Breast epithelium (tissue), 4 donors: Measurements from ENCODE around the gene TOP3A. TPM values are rescaled to one million over a fixed set of nuclear protein-coding genes. Genes with fewer than 3 reads are reported as not detected.
A peak's percentile ranks its signal among the peaks of the same experiment; 100 is the strongest.

Source experiments
- DNase-seq, 2 donors: peaks; one replicate each; pipeline ENCODE4 v3.0.0-alpha.2; 2019; ENCODE audit warnings: low spot score in 2 of 2
- H3K27ac ChIP-seq, 2 donors: fragments of 200-600 bp; sonication (generic) in 1 of 2; one replicate each; pipeline ENCODE4 v1.5.1; 2016 to 2019; ENCODE audit warnings: mild to moderate bottlenecking in 1 of 2
- H3K27me3 ChIP-seq, 2 donors: fragments of 200-600 bp; sonication (generic) in 1 of 2; one replicate each; pipeline versions ENCODE4 v1.5.1 to v1.6.0; 2017 to 2019; ENCODE audit warnings: control low read depth in 1 of 2, mild to moderate bottlenecking in 1 of 2
- H3K36me3 ChIP-seq: fragments of 200-600 bp; one replicate; pipeline ENCODE4 v1.5.1; 2019
- H3K4me1 ChIP-seq, 2 donors: fragments of 200-600 bp; sonication (generic); one replicate each; pipeline ENCODE4 v1.5.1; 2016 to 2019; ENCODE audit warnings: control low read depth in 1 of 2
- H3K4me3 ChIP-seq, 3 donors: fragments of 200-600 bp; sonication (generic); 1 replicate in 2 of 3; 2 replicates in 1 of 3; pipeline ENCODE4 v1.5.1; 2016 to 2019; ENCODE audit warnings: mild to moderate bottlenecking in 3 of 3, moderate library complexity in 2 of 3
- H3K9me3 ChIP-seq, 2 donors: fragments of 200-600 bp; sonication (generic) in 1 of 2; one replicate each; pipeline ENCODE4 v1.5.1; 2016 to 2019; ENCODE audit warnings: control low read depth in 1 of 2
- POLR2A ChIP-seq: fragments of 450-650 bp; IDR thresholded peaks from one replicate; pipeline ENCODE4 v1.6.1; 2016; ENCODE audit warnings: antibody characterized with exemption, mild to moderate bottlenecking, moderate library complexity
- POLR2AphosphoS5 ChIP-seq, 3 donors: sonication (generic); formaldehyde crosslinking; IDR thresholded peaks; one replicate each; pipeline ENCODE4 v1.6.1; 2017; ENCODE audit warnings: antibody characterized with exemption in 3 of 3
- intact Hi-C: fragments of 100-400 bp; cut with DNase I; formaldehyde crosslinking; loops from one replicate; pipeline ENCODE4 v1.15.1; 2023; ENCODE audit warnings: low total_unique reads
- total RNA-seq, 3 donors: library from RNA; depleted of rRNA; stranded (reverse); fragments of >200 nt; gene quantifications; one replicate each; pipeline ENCODE4 v1.1.0, GENCODE V29; 2016
- TF ChIP-seq, protein P1 (sequence below), 3 donors: fragments of 450-650 bp; IDR thresholded peaks; one replicate each; pipeline ENCODE4 v1.5.1; 2016 to 2017; ENCODE audit warnings: antibody characterized with exemption in 3 of 3, mild to moderate bottlenecking in 3 of 3, moderate library complexity in 3 of 3

TOP3A gene
- total RNA-seq, 3 donors from 2014 or later, result 25.9 to 46.5 (median 30.1) TPM

DNA sequence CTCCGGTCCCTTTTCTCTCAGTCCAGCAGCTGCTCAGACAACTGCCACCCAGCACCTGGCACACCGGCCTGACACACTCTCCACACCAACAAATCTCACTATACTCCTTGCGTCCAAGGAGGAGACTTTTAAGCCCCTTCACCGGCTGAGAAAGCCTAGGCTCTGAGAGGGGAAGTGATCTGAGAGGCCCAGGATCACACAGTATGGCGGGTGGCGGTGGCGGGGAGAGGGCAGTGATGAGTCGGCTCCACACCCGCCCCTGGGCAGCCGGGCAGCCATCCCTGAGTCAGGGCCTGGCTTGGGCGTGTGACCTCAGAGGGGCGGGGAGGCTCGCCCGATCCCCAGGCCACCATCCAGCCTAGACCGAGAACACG, 56.8 kb downstream of the TOP3A start:
- peak; percentile 61 to 77 for DNase-seq
- Histone ChIP-seq H3K4me1 (peaks cover 11 to 19% of the 10 kb centered on the region in 2 donors), H3K9me3 (no peaks in the 10 kb centered on the region), H3K36me3 (no peaks in the 10 kb centered on the region), H3K27ac (peak overlapping the region; percentile 96 to 98), H3K27me3 (no peaks in the 10 kb centered on the region), H3K4me3 (peak overlapping the region; percentile 85 to 94 (median 93))
- intact Hi-C loops, result no loop called here
- no peak for TF ChIP-seq POLR2A
- no peak for TF ChIP-seq POLR2AphosphoS5 (IDR thresholded peaks at IDR 0.05)
- TF ChIP-seq, protein P1, sequence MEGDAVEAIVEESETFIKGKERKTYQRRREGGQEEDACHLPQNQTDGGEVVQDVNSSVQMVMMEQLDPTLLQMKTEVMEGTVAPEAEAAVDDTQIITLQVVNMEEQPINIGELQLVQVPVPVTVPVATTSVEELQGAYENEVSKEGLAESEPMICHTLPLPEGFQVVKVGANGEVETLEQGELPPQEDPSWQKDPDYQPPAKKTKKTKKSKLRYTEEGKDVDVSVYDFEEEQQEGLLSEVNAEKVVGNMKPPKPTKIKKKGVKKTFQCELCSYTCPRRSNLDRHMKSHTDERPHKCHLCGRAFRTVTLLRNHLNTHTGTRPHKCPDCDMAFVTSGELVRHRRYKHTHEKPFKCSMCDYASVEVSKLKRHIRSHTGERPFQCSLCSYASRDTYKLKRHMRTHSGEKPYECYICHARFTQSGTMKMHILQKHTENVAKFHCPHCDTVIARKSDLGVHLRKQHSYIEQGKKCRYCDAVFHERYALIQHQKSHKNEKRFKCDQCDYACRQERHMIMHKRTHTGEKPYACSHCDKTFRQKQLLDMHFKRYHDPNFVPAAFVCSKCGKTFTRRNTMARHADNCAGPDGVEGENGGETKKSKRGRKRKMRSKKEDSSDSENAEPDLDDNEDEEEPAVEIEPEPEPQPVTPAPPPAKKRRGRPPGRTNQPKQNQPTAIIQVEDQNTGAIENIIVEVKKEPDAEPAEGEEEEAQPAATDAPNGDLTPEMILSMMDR (IDR thresholded peaks at IDR 0.05), result no peak

DNA sequence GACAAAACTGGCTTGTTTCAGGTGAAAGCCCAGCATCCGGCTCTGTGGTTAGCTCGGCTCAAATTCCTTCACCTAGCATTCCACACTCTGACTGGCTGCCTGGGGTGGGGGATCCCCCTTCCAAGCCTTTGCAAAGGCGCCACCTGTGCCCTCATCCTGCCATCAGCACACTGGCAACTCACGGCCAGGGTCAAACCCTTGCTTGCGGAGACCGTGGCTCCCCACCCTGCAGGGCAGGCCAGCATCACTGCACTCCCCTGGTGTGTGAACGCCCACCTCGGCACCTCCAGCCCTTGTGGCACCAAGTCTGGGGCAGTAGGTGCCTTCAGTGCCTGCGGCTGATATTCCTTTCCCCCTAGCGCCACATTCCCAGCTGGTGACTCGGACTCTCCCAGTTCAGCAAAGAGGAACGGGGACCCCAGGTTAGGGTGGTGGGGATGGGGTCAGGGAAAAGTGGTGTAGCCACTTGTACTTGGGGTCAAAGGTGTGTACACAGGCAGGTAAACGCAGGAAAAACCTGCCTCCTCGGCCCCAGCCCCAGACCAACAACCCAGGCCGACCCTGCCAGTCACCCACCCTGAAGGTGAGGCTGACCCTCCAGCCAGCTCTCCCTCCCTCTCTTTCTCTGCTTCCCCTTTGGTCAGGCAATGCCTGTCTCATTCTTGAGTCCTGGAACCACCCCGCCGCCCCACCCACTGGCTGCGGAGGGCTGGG, 57.4 kb downstream of the TOP3A start:
- Histone ChIP-seq H3K4me1 (peaks cover 11 to 19% of the 10 kb centered on the region in 2 donors), H3K4me3 (peak overlapping the region; percentile 85 to 94 (median 93)), H3K9me3 (no peaks in the 10 kb centered on the region), H3K27ac (peak overlapping the region; percentile 96 to 98), H3K36me3 (no peaks in the 10 kb centered on the region), H3K27me3 (no peaks in the 10 kb centered on the region)
- TF ChIP-seq, protein P1 (IDR thresholded peaks at IDR 0.05), result no peak
- TF ChIP-seq POLR2AphosphoS5 (IDR thresholded peaks at IDR 0.05) (no peak), POLR2A (no peak)
- peak; percentile 68 to 69 for DNase-seq
- intact Hi-C loops, result no loop called here

DNA sequence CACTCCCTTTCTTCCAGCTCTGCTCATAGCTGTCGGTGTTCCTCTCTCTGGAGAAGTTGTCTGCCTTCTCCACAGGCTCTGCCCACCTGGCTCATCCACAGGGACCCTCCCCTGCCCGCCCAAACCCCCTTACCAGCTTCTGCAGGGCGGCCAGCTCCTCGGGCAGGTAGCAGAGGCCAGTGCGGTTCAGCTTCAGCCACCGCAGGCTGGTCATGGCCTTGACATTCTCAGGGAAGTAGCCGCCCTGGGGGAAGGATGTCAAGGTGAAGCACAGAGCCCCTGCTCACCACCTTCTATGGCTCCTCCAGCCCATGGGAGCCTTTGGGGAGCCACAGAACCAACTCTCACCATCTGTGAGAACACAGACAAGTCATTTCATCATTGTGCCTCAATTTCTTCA, 58.0 kb downstream of the TOP3A start:
- Histone ChIP-seq H3K9me3 (no peaks in the 10 kb centered on the region), H3K36me3 (no peaks in the 10 kb centered on the region), H3K27ac (peak overlapping the region; percentile 96 to 98), H3K4me1 (peaks cover 9 to 12% of the 10 kb centered on the region in 2 donors), H3K4me3 (peak overlapping the region; percentile 85 to 94 (median 93)), H3K27me3 (no peaks in the 10 kb centered on the region)
- TF ChIP-seq, protein P1 (IDR thresholded peaks at IDR 0.05), result no peak
- TF ChIP-seq POLR2AphosphoS5 (IDR thresholded peaks at IDR 0.05) (no peak), POLR2A (no peak)
- intact Hi-C loops, result no loop called here
- DNase-seq, result no peak

DNA sequence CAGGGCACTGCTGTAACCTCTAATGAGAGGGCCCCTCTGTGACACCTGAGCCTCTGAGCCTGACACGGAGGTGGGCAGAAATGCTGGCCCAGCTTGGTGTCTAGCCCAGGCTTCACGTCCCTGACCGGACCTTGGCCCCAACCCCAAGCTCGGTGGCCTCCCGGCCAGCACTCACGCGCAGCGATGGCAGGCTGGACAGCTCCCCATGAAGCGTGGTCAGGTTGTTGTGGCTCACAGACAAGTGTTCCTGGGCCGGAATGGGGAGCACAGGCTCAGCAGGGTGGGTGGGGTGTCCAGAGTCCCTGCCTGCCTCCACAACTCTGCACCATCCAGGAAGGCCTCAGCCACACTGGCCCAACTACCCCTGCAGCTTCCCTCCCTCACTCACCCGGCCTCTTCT, 58.4 kb downstream of the TOP3A start:
- intact Hi-C loops, result no loop called here
- H3K9me3 ChIP-seq, result no peaks in the 10 kb centered on the region
- no peak for DNase-seq
- TF ChIP-seq, protein P1 (IDR thresholded peaks at IDR 0.05), result no peak
- TF ChIP-seq POLR2AphosphoS5 (IDR thresholded peaks at IDR 0.05) (no peak), POLR2A (no peak)
- peak overlapping the region; percentile 96 to 98 for H3K27ac ChIP-seq
- H3K4me3 ChIP-seq, result peak overlapping the region in 2 of 3 donors; percentile 93 to 94
- peaks cover 2% of the 10 kb centered on the region for H3K36me3 ChIP-seq
- no peaks in the 10 kb centered on the region for H3K27me3 ChIP-seq
- H3K4me1 ChIP-seq, result peaks cover 6 to 8% of the 10 kb centered on the region in 2 donors

DNA sequence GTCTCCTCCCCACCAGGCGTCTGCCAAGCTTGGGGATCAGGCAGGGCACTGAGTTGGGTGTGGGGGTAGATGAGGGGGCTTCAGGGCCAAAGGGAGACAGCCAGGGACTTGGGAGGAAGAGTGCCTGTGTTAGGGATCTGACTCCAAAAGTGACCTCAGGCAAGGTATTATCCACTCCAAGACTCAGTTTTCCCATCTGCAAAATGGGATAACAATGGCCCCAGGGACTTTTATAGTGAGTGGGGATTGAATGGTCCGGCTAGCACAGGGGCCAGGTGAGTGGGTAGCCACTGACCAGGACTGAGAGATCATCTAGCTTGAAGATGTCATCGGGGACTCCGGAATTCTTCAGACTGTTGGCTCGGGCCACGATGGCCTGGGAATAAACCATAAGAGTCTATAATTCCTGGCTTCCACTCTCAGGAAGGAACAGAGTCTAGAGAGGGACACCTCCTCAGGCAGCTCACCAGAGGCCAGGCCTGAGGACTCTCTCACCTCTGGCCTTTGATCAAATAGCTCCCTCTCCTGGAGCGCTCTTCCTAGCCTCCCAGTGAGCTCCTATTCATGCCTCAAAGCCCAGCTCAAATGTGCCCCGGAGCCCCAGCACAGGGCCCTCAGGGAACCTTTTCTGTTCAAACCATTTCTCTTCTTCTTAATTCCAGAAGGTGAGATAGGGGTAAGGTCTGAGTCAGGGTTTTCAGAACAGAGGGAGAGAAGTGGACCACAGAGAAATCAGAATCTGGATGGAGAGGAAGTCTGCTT, 59.7 kb downstream of the TOP3A start:
- no peak for DNase-seq
- Histone ChIP-seq H3K27me3 (no peaks in the 10 kb centered on the region), H3K36me3 (peaks cover 7% of the 10 kb centered on the region), H3K4me1 (peaks cover 6 to 8% of the 10 kb centered on the region in 2 donors), H3K9me3 (no peaks in the 10 kb centered on the region), H3K27ac (no peak overlapping the region), H3K4me3 (no peak overlapping the region)
- intact Hi-C loops, result no loop called here
- TF ChIP-seq, protein P1 (IDR thresholded peaks at IDR 0.05), result no peak
- no peak for TF ChIP-seq POLR2AphosphoS5 (IDR thresholded peaks at IDR 0.05)
